GM19043 (cell line): Measurements from ENCODE around the gene MAP3K9.
A peak's percentile ranks its signal among the peaks of the same experiment; 100 is the strongest.

Experiments used
- ATAC-seq: cut with Tn5 transposase; IDR thresholded peaks from one replicate; pipeline ENCODE4 v1.9.1; 2021; ENCODE audit warnings: low read depth; ENCODE audit not compliant: unreplicated experiment

Gene MAP3K9

GRCh38 chr14:70821584-70822529, 12.5 kb upstream of the MAP3K9 start:
- no peak for ATAC-seq

GRCh38 chr14:70816525-70816924, 7.2 kb upstream of the MAP3K9 start:
- ATAC-seq, result no peak

- no peak for ATAC-seq
Observed at GRCh38 chr14:70814466-70814865, 5.2 kb upstream of the MAP3K9 start.

GRCh38 chr14:70812124-70812818, 3.0 kb upstream of the MAP3K9 start:
- ATAC-seq, result no peak

- no peak for ATAC-seq
Observed at GRCh38 chr14:70811578-70811977, 2.3 kb upstream of the MAP3K9 start.

- no peak for ATAC-seq
Observed at GRCh38 chr14:70811050-70811449, 1.7 kb upstream of the MAP3K9 start.

GRCh38 chr14:70810621-70811020, 1.3 kb upstream of the MAP3K9 start:
- no peak for ATAC-seq

GRCh38 chr14:70808416-70809224, 693 bp downstream of the MAP3K9 start:
- peak; percentile 3 for ATAC-seq

- no peak for ATAC-seq
Observed at GRCh38 chr14:70807898-70808415, 1.4 kb downstream of the MAP3K9 start.

GRCh38 chr14:70804556-70805162, 4.7 kb downstream of the MAP3K9 start:
- no peak for ATAC-seq

GRCh38 chr14:70803321-70804310, 5.7 kb downstream of the MAP3K9 start:
- ATAC-seq, result peak; percentile 85

GRCh38 chr14:70802379-70802778, 6.9 kb downstream of the MAP3K9 start:
- no peak for ATAC-seq

GRCh38 chr14:70801836-70802235, 7.5 kb downstream of the MAP3K9 start:
- ATAC-seq, result no peak

- ATAC-seq, result no peak
Observed at GRCh38 chr14:70796551-70796950, 12.8 kb downstream of the MAP3K9 start.

GRCh38 chr14:70794294-70794693, 15.0 kb downstream of the MAP3K9 start:
- ATAC-seq, result no peak

GRCh38 chr14:70793637-70794036, 15.7 kb downstream of the MAP3K9 start:
- ATAC-seq, result no peak

GRCh38 chr14:70792939-70793338, 16.4 kb downstream of the MAP3K9 start:
- ATAC-seq, result no peak

- ATAC-seq, result no peak
Observed at GRCh38 chr14:70791971-70792370, 17.3 kb downstream of the MAP3K9 start.

GRCh38 chr14:70789961-70790360, 19.4 kb downstream of the MAP3K9 start:
- no peak for ATAC-seq
